HG03432 (cell line): ENCODE data around the gene LRP1.

ENCODE experiments used
- ATAC-seq: cut with Tn5 transposase; IDR thresholded peaks from one replicate; pipeline ENCODE4 v1.9.1; 2021; ENCODE audit warnings: mild to moderate bottlenecking, moderate library complexity; ENCODE audit not compliant: unreplicated experiment

The LRP1 gene

GRCh38 chr12:57220770-57221168 lies 92.5 kb downstream of the LRP1 start:
- ATAC-seq = no peak

DNA sequence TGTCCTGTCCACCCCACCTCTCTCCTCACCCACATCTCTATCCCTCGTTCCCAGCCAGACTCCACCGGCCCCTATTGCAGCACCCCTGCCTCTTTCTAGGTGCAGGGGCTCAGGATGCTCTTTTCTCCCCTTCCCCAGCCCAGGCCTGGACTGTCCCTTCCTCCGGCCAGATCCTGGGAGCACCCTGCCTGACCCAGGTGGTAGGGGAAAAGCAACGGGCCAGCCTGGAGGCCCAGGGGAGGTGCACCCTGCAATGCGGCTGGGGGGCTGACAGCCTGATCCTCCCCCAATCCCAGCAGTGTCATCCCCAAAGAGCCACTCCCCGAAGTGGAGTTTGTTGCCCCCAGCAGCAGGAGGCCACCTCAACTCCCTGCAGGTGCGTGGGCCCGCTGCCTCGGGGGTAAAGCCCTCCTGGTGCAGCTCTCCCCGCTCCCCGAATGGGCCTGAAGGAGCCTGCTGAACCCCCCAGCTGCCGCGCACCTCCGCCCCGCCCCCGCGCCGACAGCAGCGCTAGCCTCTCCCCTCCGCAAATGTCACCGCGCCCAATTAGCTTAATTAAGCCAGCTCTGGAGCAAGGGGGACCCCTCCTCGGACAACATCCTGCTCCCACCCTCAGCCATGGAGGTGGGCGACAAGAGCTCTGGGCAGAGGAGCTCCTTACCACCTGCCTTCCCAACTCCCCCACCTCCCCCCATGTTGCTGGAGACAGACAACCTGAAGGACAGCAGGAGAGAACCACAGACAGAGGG lies 93.1 kb downstream of the LRP1 start:
- no peak for ATAC-seq

DNA sequence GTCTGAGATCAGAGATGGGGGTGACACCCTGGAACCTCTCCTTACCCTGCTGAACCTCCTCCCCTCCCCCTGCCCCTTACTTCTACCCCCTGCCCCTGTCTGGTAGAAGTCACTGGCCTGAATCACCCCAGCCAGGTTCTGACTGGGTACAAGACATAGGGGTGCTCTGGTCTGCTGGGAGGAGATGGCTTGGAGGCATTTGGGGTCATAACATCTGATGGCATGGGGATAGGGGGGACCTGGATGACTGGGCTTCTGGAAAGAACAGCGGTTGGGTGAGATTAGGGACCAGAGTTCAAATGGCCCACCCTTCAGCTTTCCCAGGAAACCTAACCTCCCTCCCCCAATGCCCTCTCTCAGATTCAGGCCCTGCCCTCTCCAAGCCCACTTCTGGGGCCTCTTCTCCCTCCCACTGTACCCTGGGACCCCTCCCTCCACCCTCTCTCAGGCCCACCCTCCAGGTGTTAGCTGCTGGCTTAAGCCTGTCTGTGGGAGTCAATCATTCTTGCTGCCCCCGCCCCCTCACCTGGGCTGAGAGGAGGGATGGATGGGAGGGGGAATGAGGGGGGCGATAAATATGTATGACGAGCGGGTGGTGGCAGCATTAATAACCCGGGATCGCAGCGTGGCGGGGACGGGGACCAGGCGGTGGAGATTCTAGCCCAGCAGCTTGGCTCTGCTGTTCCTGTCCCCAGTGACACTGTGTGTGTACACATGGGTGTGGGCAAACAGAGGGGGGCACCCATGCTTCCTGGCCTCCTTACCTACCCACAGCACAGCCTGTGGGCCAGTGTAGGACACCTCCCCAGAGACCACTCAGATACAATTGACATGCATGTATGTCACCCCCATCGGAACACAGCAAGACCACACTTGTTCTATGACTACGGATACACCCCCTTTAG lies 94.3 kb downstream of the LRP1 start:
- ATAC-seq = no peak

DNA sequence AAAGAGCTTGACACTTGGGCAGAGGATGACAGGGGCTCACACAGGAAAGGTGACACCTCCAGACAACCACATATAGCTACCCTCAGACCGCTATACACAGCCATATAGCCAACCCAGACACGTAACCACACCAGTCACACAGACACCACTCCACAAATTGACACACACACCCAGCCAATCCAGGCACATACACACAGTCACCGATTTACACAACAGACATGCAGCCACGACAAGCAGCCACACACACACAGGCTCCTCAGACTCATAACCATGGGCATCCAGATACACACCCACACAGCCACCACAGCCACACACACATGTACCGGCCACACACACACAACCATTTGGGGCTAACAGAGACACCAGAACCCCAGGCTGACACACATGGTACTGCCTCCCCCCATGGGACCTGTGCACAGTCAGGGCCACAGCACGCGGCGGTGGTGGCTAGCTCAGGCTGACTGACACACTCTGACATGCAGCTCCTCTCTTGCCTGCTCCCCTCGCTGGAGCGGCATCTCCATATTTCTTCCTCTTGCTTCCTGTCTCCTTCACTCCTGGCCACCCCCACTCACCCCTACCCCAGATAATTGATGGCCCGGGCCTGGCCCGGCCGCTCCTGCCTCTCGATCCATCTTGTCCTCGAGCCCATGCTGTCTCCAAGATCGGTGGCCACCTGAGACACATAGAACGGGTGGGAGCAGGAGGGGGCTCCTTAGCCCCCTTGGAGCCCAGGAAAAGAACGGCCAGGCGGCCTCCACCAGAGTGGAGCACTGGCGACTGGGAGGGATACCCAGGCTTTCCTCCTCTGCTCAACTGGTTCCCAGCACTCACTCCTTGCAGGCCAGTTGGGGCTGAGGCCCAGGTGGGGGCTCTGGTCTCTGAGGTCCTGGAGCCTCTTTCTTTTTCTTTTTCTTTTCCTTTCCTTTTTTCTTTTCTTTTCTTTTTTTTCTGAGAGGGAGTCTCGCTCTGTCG lies 95.2 kb downstream of the LRP1 start:
- no peak for ATAC-seq

- ATAC-seq = no peak
These were observed 96.1 kb downstream of the LRP1 start for GRCh38 chr12:57224278-57224972.

GRCh38 chr12:57224973-57225679 lies 96.8 kb downstream of the LRP1 start:
- no peak for ATAC-seq

GRCh38 chr12:57225680-57226210 lies 97.5 kb downstream of the LRP1 start:
- no peak for ATAC-seq

GRCh38 chr12:57226588-57227314 lies 98.5 kb downstream of the LRP1 start:
- ATAC-seq = no peak

DNA sequence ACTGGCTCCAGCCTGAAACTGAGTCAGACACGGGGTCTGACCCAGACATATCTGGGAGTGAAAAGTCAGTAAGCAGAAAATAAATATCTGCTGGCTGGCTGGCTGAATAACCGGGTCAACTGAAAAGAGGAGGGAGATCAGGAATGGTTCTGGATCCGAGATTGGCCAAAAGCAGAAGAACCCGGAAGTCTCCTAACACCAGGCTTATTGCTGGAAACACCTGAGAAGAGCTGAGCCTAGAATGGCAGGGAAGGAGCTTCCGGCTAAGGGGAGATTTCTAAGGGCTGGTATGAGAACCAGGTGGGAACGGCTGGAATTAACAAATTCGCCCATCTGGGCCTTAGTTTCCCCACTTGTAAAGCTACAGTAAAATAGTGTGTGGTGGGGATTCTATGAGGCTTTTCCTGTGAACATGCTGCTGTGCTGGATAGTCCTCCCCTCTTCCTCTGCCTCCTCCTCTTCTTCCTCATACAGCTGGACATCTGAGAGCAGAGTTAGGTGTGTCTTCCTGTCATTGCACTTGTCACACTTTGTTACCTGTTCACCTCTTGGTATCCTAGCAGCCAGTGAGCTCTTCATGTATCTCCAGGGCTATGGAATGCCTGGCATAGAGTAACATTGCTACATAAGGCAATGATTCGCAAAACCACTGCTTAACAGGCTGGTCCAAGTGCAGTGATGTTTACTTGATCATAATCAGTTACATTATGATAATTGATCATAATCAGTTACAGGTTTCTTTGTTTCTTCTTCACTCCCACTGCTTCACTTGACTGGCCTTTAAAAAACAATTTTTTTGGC lies 99.2 kb downstream of the LRP1 start:
- no peak for ATAC-seq

- peak; percentile 7 for ATAC-seq
These were observed 100.9 kb downstream of the LRP1 start for GRCh38 chr12:57229046-57229633.

DNA sequence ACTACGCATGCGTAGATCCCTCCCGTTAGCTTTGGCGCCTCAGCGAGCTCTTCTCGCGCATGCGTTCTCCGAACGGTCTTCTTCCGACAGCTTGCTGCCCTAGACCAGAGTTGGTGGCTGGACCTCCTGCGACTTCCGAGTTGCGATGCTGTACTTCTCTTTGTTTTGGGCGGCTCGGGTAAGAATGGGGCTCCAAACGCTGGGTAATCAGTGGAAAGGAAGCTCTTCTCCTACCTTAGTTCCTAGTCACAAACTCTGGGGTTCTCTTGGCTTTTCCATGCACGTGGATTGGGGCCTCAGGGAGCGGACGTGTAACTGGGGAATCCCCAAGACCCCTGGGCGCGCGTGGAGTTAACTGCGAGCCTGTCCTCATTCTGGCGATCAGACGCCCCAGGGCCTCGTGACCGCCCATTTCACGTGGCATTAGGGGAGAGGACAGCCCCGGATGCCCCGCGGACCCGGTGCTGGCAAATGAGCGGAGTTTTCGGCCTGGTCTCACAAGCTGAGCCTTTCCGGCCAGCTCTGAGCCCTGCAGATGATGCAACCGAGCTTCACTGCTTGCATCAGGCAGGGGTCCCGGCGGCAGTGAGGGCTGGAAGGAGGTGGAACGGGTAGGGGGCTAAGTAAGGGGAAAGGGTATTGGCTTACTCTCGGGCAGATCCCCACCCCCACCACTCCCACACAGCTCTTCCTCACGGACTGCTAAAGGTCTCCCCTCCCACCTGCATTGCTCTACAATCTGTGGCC lies 101.5 kb downstream of the LRP1 start, which contains the start of gene SHMT2:
Gene SHMT2 (plus strand): TSS at position 78 of the 747 bp plus-strand sequence. CDS start 68 bp downstream, at position 146.
- ATAC-seq = peak; percentile 63

DNA sequence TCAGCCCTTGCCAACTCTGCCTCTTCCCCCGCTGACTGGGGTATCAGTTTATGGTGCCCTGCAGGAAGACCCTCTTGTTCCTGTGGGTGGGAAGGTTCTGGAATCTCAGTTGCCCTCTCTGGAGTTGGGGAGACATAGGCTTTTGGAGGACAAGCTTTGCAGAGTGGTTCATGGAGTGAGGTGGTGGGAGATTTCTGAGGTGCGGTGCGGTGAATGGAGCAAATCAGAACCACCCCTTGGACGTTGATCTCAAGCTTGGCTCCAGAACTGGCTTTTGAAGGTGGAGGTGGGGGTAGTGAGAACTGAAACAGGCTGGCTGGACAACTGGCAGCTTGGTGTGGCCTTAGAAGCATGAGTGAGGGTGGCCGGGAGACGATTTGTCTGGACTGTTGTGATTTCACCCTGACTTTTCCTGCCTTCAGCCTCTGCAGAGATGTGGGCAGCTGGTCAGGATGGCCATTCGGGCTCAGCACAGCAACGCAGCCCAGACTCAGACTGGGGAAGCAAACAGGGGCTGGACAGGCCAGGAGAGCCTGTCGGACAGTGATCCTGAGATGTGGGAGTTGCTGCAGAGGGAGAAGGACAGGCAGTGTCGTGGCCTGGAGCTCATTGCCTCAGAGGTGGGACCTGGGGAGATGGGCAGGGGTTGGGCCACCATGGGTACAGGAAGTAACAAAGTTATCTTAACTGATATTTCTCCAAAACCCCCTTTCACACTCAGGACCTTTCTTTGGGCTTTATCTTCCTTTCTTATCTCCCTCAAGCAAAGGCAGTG lies 102.3 kb downstream of the LRP1 start:
- no peak for ATAC-seq

DNA sequence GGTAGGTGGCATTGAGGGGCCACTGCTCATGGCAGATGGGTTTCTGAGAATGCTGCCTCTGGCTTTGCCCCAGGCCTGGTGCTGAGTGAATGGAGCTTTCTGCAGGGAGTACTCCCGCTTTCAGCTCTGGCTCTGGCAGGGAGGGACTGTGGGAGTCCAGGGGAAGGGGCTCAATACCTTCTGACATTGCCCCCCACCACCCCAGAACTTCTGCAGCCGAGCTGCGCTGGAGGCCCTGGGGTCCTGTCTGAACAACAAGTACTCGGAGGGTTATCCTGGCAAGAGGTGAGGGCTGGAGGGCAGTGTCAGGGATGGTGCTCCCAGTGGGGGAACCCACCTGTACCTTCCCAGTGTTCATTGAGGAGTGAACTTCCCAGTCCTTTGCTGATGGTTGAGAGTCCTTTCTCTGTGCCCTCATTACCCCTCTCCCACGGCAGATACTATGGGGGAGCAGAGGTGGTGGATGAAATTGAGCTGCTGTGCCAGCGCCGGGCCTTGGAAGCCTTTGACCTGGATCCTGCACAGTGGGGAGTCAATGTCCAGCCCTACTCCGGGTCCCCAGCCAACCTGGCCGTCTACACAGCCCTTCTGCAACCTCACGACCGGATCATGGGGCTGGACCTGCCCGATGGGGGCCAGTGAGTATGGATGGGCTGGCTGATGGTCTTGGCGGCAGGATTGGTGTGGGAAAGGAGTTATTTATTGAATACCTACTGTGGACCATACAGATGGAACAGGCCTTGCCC lies 103.2 kb downstream of the LRP1 start:
- ATAC-seq = no peak

GRCh38 chr12:57232156-57232756 lies 104.0 kb downstream of the LRP1 start:
- ATAC-seq = no peak
